Progenitor cell of endocrine pancreas (in vitro differentiated cells): ENCODE data around the gene PSMA2. TPM values are rescaled to one million over a fixed set of nuclear protein-coding genes. Genes with fewer than 3 reads are reported as not detected.

Experiments used
- DNase-seq: peaks from one replicate; pipeline ENCODE4 v3.0.0; 2021; ENCODE audit warnings: low spot score; ENCODE audit not compliant: unreplicated experiment
- H3K27ac Mint-ChIP-seq: 2 replicates; pipeline ENCODE4 v1.8.0; 2021; ENCODE audit warnings: mild to moderate bottlenecking, moderate library complexity, mixed read lengths
- H3K27me3 Mint-ChIP-seq: 2 replicates; pipeline ENCODE4 v1.8.0; 2021; ENCODE audit warnings: mixed read lengths
- H3K36me3 Mint-ChIP-seq: 2 replicates; pipeline ENCODE4 v1.8.0; 2022; ENCODE audit warnings: mixed read lengths; ENCODE audit not compliant: insufficient read depth
- H3K4me1 Mint-ChIP-seq: 2 replicates; pipeline ENCODE4 v1.8.0; 2021; ENCODE audit warnings: low read depth, mixed read lengths
- H3K4me3 Mint-ChIP-seq: 2 replicates; pipeline ENCODE4 v1.8.0; 2021; ENCODE audit warnings: low read depth, mild to moderate bottlenecking, moderate library complexity, mixed read lengths
- H3K9me3 Mint-ChIP-seq: 2 replicates; pipeline ENCODE4 v1.8.0; 2021; ENCODE audit warnings: low read depth, mixed read lengths
- CTCF ChIP-seq: fragments of 200-600 bp; sonication (generic); IDR thresholded peaks from one replicate; pipeline ENCODE4 v1.5.0; 2021; ENCODE audit warnings: antibody characterized with exemption, mild to moderate bottlenecking; ENCODE audit not compliant: unreplicated experiment
- long read RNA-seq: library from polyadenylated mRNA; unstranded; transcript quantifications from one replicate; pipeline ENCODE4 v2.0.0, GENCODE V29; 2020
- total RNA-seq: library from RNA; stranded (reverse); gene quantifications from 2 replicates; pipeline ENCODE4 v1.2.1, GENCODE V29; 2021

PSMA2 gene
- 99.9 and 102 TPM in 2 replicates for total RNA-seq
- long read RNA-seq, transcript PSMA2-201 (8 exons, 1,487 nt) = major isoform, 163 of 168 reads
- long read RNA-seq, partial matches to known transcripts = 1 of 168 reads
- long read RNA-seq, other reads (novel, unspliced or antisense) = 3 of 168 reads

- no peaks in the 10 kb centered on the region for H3K9me3 Mint-ChIP-seq
- DNase-seq = peak; percentile 84
- TF ChIP-seq CTCF = no peak
- peaks cover 7% of the 10 kb centered on the region for H3K36me3 Mint-ChIP-seq
- no peaks in the 10 kb centered on the region for H3K27me3 Mint-ChIP-seq
- H3K4me1 Mint-ChIP-seq = peaks cover 33% of the 10 kb centered on the region
- H3K27ac Mint-ChIP-seq = peak within 1 kb of the TSS; percentile 97
- H3K4me3 Mint-ChIP-seq = peak within 1 kb of the TSS; percentile 99
Measured at GRCh38 chr7:42931834-42932651, at the start of gene PSMA2, which contains the start of gene MRPL32. Gene PSMA2 (minus strand): TSS chr7:42932174. CDS start chr7:42932158, 16 bp downstream. Gene MRPL32 (plus strand): TSS chr7:42932376. CDS start chr7:42932387, 11 bp downstream.

GRCh38 chr7:42981601-42982000 lies 49.6 kb upstream of the PSMA2 start:
- Mint-ChIP-seq H3K27me3 (no peaks in the 10 kb centered on the region), H3K4me3 (no peak overlapping the region), H3K4me1 (no peaks in the 10 kb centered on the region), H3K27ac (no peak overlapping the region), H3K9me3 (peaks cover 18% of the 10 kb centered on the region), H3K36me3 (no peaks in the 10 kb centered on the region)
- no peak for TF ChIP-seq CTCF
- DNase-seq = no peak

GRCh38 chr7:42980514-42980913 lies 48.5 kb upstream of the PSMA2 start:
- H3K36me3 Mint-ChIP-seq = no peaks in the 10 kb centered on the region
- TF ChIP-seq CTCF = no peak
- no peaks in the 10 kb centered on the region for H3K27me3 Mint-ChIP-seq
- peaks cover 12% of the 10 kb centered on the region for H3K9me3 Mint-ChIP-seq
- H3K27ac Mint-ChIP-seq = no peak overlapping the region
- no peak overlapping the region for H3K4me3 Mint-ChIP-seq
- H3K4me1 Mint-ChIP-seq = no peaks in the 10 kb centered on the region
- no peak for DNase-seq

- TF ChIP-seq CTCF = no peak
- Mint-ChIP-seq H3K27ac (no peak overlapping the region), H3K9me3 (peaks cover 12% of the 10 kb centered on the region), H3K4me3 (no peak overlapping the region), H3K36me3 (no peaks in the 10 kb centered on the region), H3K27me3 (peaks cover under 1% of the 10 kb centered on the region), H3K4me1 (no peaks in the 10 kb centered on the region)
- DNase-seq = no peak
Measured at GRCh38 chr7:42980084-42980483, 48.1 kb upstream of the PSMA2 start.

- peaks cover 2% of the 10 kb centered on the region for H3K9me3 Mint-ChIP-seq
- H3K4me3 Mint-ChIP-seq = no peak overlapping the region
- H3K4me1 Mint-ChIP-seq = no peaks in the 10 kb centered on the region
- no peak for TF ChIP-seq CTCF
- peaks cover 3% of the 10 kb centered on the region for H3K27me3 Mint-ChIP-seq
- no peaks in the 10 kb centered on the region for H3K36me3 Mint-ChIP-seq
- no peak overlapping the region for H3K27ac Mint-ChIP-seq
- DNase-seq = no peak
Measured at GRCh38 chr7:42978496-42978895, 46.5 kb upstream of the PSMA2 start.
